H54 (cell line): ENCODE results near the gene C2orf72.

Source experiments
- DNase-seq: peaks from one replicate; pipeline ENCODE4 v3.0.0; 2011; ENCODE audit warnings: low spot score, mixed read lengths; ENCODE audit not compliant: insufficient read length
- FAIRE-seq: peaks from 3 replicates; lab custom pipeline; 2011; peaks lifted over from hg19 to GRCh38; lab: Jason Lieb, UNC
- POLR2A ChIP-seq: IDR thresholded peaks from 2 replicates; pipeline ENCODE4 v1.6.1; 2011; ENCODE audit warnings: low read depth, mild to moderate bottlenecking, low read length

The C2orf72 gene

DNA sequence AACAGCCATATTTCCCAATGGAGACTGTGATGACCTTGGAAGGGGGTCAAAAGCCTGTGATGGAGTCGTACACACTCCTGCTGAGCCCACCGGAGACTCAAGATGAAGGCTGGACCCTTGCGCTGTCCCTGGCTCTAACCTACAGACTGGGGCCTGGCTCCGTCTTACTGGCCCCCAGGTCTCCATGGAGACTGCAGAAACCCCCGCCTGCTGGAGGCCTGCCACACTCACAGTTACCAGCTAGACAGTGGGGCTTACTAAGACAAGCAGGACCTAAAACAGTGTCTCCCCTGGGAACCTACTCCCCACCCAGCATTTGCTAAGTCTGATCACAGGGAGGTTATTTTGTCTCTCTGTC is 9.6 kb downstream of the C2orf72 start:
- FAIRE-seq (no peak), DNase-seq (no peak)
- no peak for TF ChIP-seq POLR2A

DNA sequence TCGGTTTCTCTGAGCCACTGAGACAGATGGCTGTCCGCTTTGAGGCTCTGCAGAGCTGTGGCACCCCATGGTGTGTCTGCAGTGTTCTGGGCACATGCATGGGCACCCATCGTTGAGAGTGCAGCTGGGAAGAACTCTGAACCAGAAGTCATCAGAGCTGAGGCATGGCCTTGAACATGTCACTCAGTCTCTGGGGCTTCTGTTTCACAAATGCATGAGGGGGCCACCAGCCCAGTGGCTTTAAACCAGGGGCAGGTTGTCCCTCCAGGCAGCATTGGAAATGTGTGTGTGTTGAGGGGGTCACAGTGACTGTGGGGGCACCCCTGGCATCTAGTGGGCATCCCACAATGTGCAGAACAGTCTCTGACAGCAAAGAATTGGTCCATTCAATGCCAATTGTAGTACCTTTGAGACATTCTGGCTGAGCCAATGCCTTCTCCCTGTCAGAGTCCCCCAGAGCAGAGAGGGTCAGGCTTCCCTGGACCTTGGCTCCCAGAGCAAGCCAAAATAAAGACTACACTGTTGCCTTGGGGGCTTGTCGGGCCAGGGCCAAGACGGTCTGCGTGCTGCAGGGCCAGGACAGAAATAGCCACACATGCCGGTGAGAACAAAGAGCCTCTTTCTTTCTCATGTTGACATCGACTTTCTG is 10.1 kb downstream of the C2orf72 start:
- FAIRE-seq (no peak), DNase-seq (no peak)
- no peak for TF ChIP-seq POLR2A

DNA sequence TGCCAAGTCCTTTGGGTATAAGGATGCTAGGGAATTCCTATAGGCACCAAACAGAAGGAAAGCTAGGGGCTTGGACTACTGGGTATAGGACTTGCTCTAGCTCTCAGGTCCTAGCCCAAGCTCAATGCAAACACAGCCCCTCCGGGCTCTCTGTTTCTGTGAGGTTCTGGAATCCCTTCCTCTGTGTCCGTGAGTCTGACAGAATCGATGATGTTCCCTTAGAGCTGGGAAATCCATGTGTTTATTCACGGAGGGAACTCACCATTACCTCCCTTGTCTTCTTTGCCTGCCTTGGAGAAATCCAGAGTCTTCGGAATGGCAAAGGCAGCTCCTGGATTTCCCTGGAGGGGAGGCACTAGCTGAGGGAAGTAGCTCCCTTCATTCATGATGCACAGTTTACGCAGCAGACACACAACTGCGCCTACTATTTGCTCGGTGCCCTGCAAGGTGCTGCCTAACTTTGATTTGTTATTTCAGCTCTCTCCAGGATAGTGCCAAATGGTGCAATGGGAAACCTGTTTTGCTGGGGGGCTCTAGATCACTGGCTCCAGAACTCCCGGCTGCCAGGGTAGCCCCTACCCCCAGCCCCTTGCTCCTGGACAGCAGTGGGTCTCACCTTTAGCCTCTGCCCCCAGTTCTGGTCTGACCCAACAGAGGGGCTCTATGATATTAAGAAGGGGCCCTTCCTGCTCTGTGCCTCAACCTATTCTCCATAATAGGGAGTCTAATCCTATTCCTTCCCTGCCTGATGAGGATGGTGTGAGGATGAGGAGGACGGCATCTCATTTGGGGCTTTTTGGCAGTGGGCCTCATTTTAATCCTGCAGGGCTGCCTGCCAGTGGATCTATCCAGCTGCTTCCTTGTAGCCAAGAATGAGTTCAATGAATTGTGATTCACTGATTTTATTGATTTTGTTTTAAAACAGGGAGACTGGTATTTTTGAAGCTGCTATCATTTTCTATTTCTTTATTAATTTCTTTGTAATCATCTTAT is 10.9 kb downstream of the C2orf72 start:
- DNase-seq (no peak), FAIRE-seq (no peak)
- TF ChIP-seq POLR2A: no peak

DNA sequence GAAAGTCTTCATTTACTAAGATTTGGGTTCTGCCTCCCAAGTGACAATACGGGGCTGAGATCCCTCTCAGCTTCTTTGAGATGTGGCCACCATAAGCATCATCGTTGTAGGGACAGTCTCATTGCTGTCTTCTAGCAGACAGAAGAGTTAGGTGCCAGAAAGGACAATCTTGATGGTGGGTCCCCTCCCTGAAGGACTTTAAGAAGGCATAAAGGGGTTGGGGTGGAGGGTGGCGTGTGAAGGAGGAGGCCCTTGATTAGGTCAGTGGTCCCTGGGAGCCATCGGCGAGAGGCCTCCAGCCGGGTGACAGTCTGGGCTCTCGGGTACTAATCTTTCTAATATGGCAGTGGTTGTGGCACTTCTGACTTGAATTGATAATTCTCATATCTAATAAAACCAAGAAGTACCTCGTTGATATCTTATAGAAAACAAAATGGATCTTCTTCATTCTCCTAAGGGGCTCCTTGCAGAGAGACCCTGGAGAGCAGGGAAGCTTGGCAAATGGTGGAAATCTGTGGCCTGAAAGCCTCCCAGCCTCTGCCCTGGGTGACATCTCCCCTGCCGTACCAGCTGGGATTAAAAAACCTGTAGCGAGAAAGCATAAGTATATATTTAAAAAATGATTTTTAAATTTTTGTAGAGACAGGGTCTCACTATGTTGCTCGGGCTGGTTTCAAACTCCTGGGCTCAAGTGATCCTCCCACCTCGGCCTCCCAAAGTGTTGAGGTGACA is 12.1 kb downstream of the C2orf72 start:
- no peak for FAIRE-seq

DNA sequence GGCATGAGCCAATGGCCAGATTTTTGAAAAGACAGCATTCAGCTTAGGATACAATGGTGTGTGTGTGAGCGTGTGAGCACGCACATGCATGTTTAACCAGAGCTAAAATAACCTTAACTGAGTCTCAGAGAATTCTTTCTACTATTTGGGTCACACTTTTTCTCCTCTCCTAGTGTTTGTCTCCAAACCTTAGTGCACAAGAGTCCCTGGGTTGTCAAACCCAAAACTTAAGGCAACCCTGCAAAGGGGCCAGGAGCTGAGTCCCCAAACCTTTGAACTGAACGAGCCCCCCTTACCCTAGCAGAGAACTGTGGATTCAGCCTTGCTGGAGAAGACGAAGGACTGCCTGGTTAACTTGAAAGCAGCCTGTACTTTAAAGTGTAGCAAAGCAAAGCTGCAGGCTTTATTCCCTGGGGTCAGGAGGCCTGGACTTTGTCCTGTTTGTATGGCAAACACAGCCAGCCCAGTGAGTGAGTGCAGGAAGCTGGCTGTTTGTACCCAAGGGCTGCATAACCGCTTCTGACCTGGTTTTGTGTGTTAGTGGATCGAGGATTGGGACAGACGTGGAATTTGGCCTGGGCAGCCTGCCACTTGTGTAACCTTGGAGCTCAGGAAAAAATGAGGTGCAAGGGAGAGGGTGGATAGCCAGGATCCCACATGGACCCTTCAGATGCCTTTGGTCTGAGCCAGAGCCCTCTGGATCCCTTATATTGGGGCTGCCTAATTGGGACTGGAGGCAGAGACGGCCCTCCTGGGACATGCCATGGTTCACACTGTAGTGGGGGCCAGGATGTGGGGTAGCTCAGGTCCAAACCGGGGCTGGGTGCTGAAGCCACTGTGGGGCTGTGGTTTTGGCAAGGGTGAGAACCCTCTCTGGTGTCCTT is 12.9 kb downstream of the C2orf72 start:
- DNase-seq (no peak), FAIRE-seq (no peak)
- no peak for TF ChIP-seq POLR2A

More for the DNA sequence above, 12.1 kb downstream of the C2orf72 start:
- TF ChIP-seq POLR2A: no peak
- no peak for DNase-seq

DNA sequence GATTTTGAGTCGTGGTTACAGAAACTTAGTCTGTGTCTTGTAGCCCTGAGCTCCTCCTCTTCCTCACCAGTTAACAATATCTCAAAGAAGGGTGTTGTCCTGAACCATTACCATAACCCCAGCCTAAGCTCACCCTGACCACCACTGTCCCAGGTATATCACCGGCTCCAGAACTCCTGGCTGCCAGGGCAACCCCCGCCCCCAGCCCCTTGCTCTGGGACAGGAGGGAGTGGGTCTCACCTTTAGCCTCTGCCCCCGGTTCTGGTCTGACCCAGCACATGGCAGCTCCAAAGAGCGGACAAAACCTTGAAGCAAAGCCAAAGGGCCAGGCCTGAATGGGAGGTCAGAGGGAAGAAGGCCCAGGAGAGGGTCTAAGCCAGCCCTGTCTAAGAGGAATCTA is 13.8 kb downstream of the C2orf72 start:
- TF ChIP-seq POLR2A: no peak
- DNase-seq (no peak), FAIRE-seq (no peak)

DNA sequence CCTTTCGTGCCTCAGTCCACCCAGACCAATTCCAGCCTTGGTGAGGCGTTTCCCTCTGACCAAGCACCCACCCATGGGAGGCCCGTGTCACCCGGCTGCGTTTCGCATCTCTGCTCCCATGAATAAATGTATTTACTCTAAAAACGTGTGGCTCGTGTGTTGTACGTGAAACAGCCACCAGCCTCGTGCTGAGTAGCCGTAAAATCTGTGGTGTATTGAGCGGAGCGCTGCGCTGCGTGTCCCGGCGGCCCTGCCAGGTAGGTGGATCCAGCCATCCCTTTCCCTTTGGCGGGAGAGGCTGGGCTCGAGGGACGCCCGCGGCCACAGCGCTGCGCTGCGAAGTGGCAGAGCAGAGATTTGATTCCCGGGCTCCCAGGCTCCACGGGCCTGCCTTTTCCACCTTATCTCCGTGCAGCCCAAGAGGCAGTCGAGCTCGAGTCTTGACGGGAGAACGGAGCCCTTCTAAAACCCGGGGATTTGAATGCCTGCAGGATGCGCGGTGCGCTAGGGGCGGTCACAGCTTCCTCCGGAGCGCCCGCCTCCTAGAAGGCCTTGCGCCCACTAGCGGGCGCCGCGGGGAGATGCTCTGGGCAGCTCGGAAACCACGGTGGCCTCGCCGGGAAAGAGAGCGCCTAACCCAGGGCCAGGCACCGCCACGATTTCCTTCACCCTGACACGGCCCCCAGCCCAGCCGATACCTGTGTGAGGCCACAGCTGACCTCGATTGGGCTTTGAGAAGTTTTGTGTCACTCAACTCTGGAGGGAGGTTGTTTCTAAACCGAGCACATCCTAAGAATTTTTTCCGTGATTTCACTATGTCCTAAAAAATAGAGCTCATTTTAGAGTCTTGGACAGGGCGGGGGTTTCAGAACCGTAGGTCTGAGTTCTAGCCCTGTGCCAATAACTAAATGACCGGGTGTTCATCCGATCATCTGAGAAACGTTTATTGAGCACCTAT is 15.4 kb downstream of the C2orf72 start:
- FAIRE-seq (no peak), DNase-seq (peak; percentile 74)
- peak; percentile 35; the same call in 1 of the 2 replicates for TF ChIP-seq POLR2A

DNA sequence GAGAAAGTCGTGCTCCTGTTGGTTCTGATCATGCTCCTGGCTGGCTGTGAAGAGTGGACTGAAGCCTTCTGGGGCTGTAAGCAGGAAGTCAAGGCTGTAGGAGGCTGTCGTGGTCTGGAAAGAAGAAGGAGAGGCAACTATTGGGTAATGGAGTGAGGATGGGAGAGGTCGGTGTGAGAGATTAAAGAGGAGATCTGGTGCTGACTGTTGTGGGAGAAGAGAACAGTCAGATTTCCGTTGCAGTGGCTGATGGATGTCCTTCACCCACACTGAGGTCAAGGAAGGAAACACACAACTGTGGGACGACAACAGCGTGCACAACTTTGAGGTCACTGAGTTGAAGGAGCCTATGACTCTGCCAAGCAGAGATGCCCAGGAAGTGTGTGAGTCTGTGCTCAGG is 16.5 kb downstream of the C2orf72 start:
- FAIRE-seq (no peak), DNase-seq (no peak)
- TF ChIP-seq POLR2A: no peak

DNA sequence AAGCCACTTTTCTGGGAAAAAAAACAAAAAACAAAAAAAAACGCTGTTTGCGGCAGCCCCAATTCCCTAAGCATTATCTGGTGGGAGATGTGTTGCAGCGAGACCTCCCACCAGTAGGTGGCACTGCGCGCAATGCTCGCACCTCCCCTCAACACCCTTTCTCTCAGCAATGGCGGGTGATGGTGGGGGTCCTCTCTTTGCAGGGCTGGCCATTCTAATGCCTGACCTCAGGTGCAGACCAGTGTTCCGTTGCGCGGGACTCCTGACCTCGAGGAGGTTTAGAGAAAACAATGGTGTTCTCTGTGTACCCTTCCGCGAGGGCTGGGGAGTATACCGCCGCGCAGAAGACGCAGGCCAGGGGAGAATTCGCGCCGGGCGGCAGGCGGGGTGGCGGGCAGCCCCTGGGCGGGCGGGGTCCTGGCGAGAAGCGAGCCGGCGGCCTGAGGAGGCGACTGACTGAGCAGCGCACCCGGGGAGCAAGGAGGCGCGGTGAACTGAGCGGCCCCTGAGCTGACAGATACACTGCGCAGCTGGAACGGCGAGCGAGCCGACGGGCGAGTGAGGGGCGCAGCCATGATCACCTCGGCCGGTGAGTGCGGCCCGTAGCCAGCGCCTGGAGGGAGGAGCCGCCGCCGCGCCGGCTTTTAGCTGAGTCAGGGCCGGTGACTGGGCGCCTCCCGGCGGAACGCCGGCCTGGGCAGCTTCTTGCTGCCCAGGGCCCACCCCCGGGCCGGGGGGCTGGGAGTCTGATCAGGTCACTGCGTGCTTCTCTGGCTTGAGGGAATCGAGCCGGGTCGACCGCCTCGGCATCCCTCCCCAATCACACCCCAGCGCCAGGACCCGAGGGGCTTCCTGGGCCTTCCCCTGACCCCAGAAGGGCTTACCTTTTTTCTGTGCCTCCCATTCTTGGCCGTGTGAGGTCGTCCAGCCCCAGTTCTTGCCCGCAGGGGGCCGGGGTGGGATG is 19.4 kb downstream of the C2orf72 start, which contains the start of gene PSMD1:
Gene PSMD1 (plus strand): TSS at position 415 of the 964 bp plus-strand sequence. CDS start 159 bp downstream, at position 574.
- TF ChIP-seq POLR2A: peak; percentile 62
- DNase-seq: peak; percentile 74
- peak; percentile 84 for FAIRE-seq

DNA sequence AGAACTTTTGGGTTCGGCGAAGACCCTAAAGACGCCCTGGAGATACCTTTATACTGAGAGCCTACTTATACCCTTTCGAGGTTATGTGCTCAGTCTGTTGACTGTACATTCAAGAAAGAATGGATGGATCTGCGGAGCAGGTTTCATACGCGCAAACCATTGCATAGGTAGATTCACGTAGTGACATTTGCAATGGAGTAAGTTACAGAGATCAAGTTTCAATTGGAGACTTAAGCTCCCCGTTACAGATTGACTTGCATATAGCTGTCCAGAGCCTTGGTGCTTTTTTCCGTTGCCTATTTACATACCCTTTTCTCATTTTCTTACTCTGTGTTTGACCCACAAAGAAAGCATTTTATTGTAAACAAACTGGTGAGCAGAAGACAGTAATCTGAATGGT is 20.3 kb downstream of the C2orf72 start:
- DNase-seq (no peak), FAIRE-seq (no peak)
- TF ChIP-seq POLR2A: no peak
